Body of pancreas (tissue), 4 donors: Measurements from ENCODE around the gene COQ7.

Source experiments
- POLR2A ChIP-seq, 3 donors: fragments of 450-650 bp; IDR thresholded peaks; one replicate each; pipeline ENCODE4 v1.6.1; 2016; ENCODE audit warnings: antibody characterized with exemption in 3 of 3, mild to moderate bottlenecking in 2 of 3
- TF ChIP-seq, protein P1 (sequence below), 7 experiments: fragments of 450-650 bp in 4 of 7; fragments of 200-600 bp in 3 of 7; sonication (generic) in 3 of 7; IDR thresholded peaks; one replicate each; pipeline ENCODE4 v1.5.1; 2016 to 2019; ENCODE audit warnings: antibody characterized with exemption in 7 of 7

GRCh38 chr16:19029980-19030379 is 37.4 kb upstream of the COQ7 start:
- TF ChIP-seq, protein P1, sequence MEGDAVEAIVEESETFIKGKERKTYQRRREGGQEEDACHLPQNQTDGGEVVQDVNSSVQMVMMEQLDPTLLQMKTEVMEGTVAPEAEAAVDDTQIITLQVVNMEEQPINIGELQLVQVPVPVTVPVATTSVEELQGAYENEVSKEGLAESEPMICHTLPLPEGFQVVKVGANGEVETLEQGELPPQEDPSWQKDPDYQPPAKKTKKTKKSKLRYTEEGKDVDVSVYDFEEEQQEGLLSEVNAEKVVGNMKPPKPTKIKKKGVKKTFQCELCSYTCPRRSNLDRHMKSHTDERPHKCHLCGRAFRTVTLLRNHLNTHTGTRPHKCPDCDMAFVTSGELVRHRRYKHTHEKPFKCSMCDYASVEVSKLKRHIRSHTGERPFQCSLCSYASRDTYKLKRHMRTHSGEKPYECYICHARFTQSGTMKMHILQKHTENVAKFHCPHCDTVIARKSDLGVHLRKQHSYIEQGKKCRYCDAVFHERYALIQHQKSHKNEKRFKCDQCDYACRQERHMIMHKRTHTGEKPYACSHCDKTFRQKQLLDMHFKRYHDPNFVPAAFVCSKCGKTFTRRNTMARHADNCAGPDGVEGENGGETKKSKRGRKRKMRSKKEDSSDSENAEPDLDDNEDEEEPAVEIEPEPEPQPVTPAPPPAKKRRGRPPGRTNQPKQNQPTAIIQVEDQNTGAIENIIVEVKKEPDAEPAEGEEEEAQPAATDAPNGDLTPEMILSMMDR (IDR thresholded peaks at IDR 0.05) = no peak
- no peak for TF ChIP-seq POLR2A (IDR thresholded peaks at IDR 0.05)
